Umbilical cord (tissue), 2 donors: ENCODE data around the gene JAK1. TPM values are rescaled to one million over a fixed set of nuclear protein-coding genes. Genes with fewer than 3 reads are reported as not detected.
"Not testable (repeated sequence)": the region's sequence is repeated elsewhere in the genome, so short reads cannot be mapped to it uniquely, and the experiment has no call there.

Experiments used
- DNase-seq: peaks from one replicate; pipeline ENCODE4 v3.0.0-alpha.2; 2015; ENCODE audit warnings: low spot score
- total RNA-seq: library from RNA; depleted of rRNA; stranded (reverse); fragments of >200 nt; gene quantifications from one replicate; pipeline ENCODE4 v1.2.3, GENCODE V29; 2014; ENCODE audit warnings: low replicate concordance; ENCODE audit not compliant: insufficient read depth

Gene JAK1
- 81.1 TPM for total RNA-seq

- peak; percentile 86 for DNase-seq
Measured at GRCh38 chr1:64966158-64966971, at the start of gene JAK1. Gene JAK1 (minus strand): TSS chr1:64966549. CDS start chr1:64886264, 80,285 bp downstream.

- DNase-seq: no peak
Measured at GRCh38 chr1:65014321-65014720, 48.0 kb upstream of the JAK1 start.

GRCh38 chr1:65011983-65012382 lies 45.6 kb upstream of the JAK1 start:
- no peak for DNase-seq

- no peak for DNase-seq
Measured at GRCh38 chr1:65009724-65010420, 43.5 kb upstream of the JAK1 start.

GRCh38 chr1:65009176-65009575 lies 42.8 kb upstream of the JAK1 start:
- no peak for DNase-seq

GRCh38 chr1:65006806-65007205 lies 40.5 kb upstream of the JAK1 start:
- no peak for DNase-seq

GRCh38 chr1:65003316-65003664 lies 36.9 kb upstream of the JAK1 start:
- DNase-seq: no peak

GRCh38 chr1:65002508-65003315 lies 36.4 kb upstream of the JAK1 start:
- DNase-seq: peak; percentile 73

GRCh38 chr1:65002156-65002507 lies 35.8 kb upstream of the JAK1 start:
- no peak for DNase-seq

GRCh38 chr1:65001231-65001792 lies 35.0 kb upstream of the JAK1 start:
- peak; percentile 54 for DNase-seq

- DNase-seq: not testable (repeated sequence)
Measured at GRCh38 chr1:64998425-64998948, 32.1 kb upstream of the JAK1 start.

- DNase-seq: no peak
Measured at GRCh38 chr1:64996541-64997257, 30.4 kb upstream of the JAK1 start.

- no peak for DNase-seq
Measured at GRCh38 chr1:64995316-64995715, 29.0 kb upstream of the JAK1 start.

- no peak for DNase-seq
Measured at GRCh38 chr1:64986903-64987871, 20.8 kb upstream of the JAK1 start.

GRCh38 chr1:64984737-64985136 lies 18.4 kb upstream of the JAK1 start:
- no peak for DNase-seq

- DNase-seq: no peak
Measured at GRCh38 chr1:64984106-64984505, 17.8 kb upstream of the JAK1 start.

- peak; percentile 64 for DNase-seq
Measured at GRCh38 chr1:64983110-64983509, 16.8 kb upstream of the JAK1 start.

GRCh38 chr1:64981601-64982533 lies 15.5 kb upstream of the JAK1 start:
- DNase-seq: no peak
